Right ventricle myocardium superior (tissue), 1 donor: ENCODE data around the gene PPFIA3. TPM values are rescaled to one million over a fixed set of nuclear protein-coding genes. Genes with fewer than 3 reads are reported as not detected.

ENCODE experiments used
- ATAC-seq: fragments of 200-7000 bp; cut with Tn5 transposase; one replicate; pipeline ENCODE4 v1.9.1; 2020; ENCODE audit warnings: mild to moderate bottlenecking; ENCODE audit not compliant: poor library complexity
- DNase-seq: peaks from one replicate; pipeline ENCODE4 v3.0.0-alpha.2; 2020
- intact Hi-C: fragments of 100-400 bp; cut with DNase I; formaldehyde crosslinking; loops from one replicate; pipeline ENCODE4 v1.11.2; 2022
- total RNA-seq: library from RNA; stranded (reverse); fragmentation: NEBNext Ultra II Directional; extraction: Animal tissue kit (Norgen Biotek cat#: 25700); gene quantifications from one replicate; pipeline ENCODE4 v1.2.1, GENCODE V29; 2021
- donor health status: DM: no; HTN: yes; CAD: no; lungs with severe emphysema.

PPFIA3 gene
- total RNA-seq, 1 donor from 2014 or later: 5.0 TPM

GRCh38 chr19:49098795-49099194, 20.5 kb upstream of the PPFIA3 start:
- ATAC-seq (no peak), DNase-seq (no peak)
- intact Hi-C loops: loop anchor here (5.0 kb wide), 2 partner anchors 49 to 99 kb away; no protein-coding TSS in a partner anchor

- ATAC-seq (no peak), DNase-seq (no peak)
- intact Hi-C loops: no loop called here
These were observed 18.2 kb upstream of the PPFIA3 start for GRCh38 chr19:49101160-49101559.

GRCh38 chr19:49102303-49102702, 17.0 kb upstream of the PPFIA3 start:
- intact Hi-C loops: no loop called here
- DNase-seq (no peak), ATAC-seq (no peak)

- no peak for DNase-seq
- intact Hi-C loops: no loop called here
- ATAC-seq: no peak
These were observed 15.8 kb upstream of the PPFIA3 start for GRCh38 chr19:49103331-49104085.

GRCh38 chr19:49104229-49104864, 15.0 kb upstream of the PPFIA3 start:
- intact Hi-C loops: no loop called here
- DNase-seq: no peak
- no peak for ATAC-seq

GRCh38 chr19:49106648-49107135, 12.7 kb upstream of the PPFIA3 start:
- DNase-seq (peak; percentile 69), ATAC-seq (peak; percentile 41)
- intact Hi-C loops: loop anchor here (5.0 kb wide), 1 partner anchor 36 kb away; no protein-coding TSS in a partner anchor

GRCh38 chr19:49107625-49108459, 11.5 kb upstream of the PPFIA3 start:
- ATAC-seq: peak; percentile 4
- intact Hi-C loops: loop anchor here (5.0 kb wide), 1 partner anchor 34 kb away; no protein-coding TSS in a partner anchor
- no peak for DNase-seq

GRCh38 chr19:49109051-49109450, 10.3 kb upstream of the PPFIA3 start:
- DNase-seq: no peak
- no peak for ATAC-seq
- intact Hi-C loops: loop anchor here (5.0 kb wide), 1 partner anchor 33 kb away; no protein-coding TSS in a partner anchor

GRCh38 chr19:49109569-49110233, 9.6 kb upstream of the PPFIA3 start:
- intact Hi-C loops: loop anchor here (5.0 kb wide), 1 partner anchor 33 kb away; no protein-coding TSS in a partner anchor
- DNase-seq (no peak), ATAC-seq (no peak)

- ATAC-seq (no peak), DNase-seq (no peak)
- intact Hi-C loops: no loop called here
These were observed 8.8 kb upstream of the PPFIA3 start for GRCh38 chr19:49110567-49110966.

GRCh38 chr19:49111218-49111998, 7.9 kb upstream of the PPFIA3 start:
- DNase-seq (no peak), ATAC-seq (no peak)
- intact Hi-C loops: no loop called here

GRCh38 chr19:49113762-49114629, 5.3 kb upstream of the PPFIA3 start, which contains the start of gene LIN7B:
Gene LIN7B (plus strand): TSS chr19:49114370. CDS start chr19:49114405, 35 bp downstream.
- intact Hi-C loops: no loop called here
- ATAC-seq: peak; percentile 69
- DNase-seq: peak; percentile 79

GRCh38 chr19:49114630-49115363, 4.5 kb upstream of the PPFIA3 start:
- intact Hi-C loops: no loop called here
- ATAC-seq: peak; percentile 30
- peak; percentile 80 for DNase-seq

GRCh38 chr19:49116544-49116943, 2.8 kb upstream of the PPFIA3 start:
- no peak for ATAC-seq
- intact Hi-C loops: no loop called here
- peak; percentile 81 for DNase-seq

GRCh38 chr19:49117677-49118564, 1.4 kb upstream of the PPFIA3 start:
- peak; percentile 50 for DNase-seq
- intact Hi-C loops: no loop called here
- no peak for ATAC-seq
